GM10248 (cell line): ENCODE measurements around the gene GAST.

Source experiments
- CTCF ChIA-PET: fragments of 300-600 bp; sonication (Branson Sonifier 250); formaldehyde crosslinking; extraction: SDS; loops from one replicate; lab custom pipeline; 2021; ENCODE audit warnings: antibody characterized with exemption; lab: Yijun Ruan, JAX
- POLR2A ChIA-PET: fragments of 350-650 bp; sonication (Branson Sonifier 250); formaldehyde crosslinking; extraction: SDS; loops from one replicate; lab custom pipeline; 2020; ENCODE audit warnings: antibody characterized with exemption; lab: Yijun Ruan, JAX
- DNase-seq: peaks from one replicate; pipeline ENCODE4 v3.0.0; 2012; ENCODE audit errors: extremely low spot score
- TF ChIP-seq, protein P1 (sequence below): IDR thresholded peaks from 2 replicates; pipeline ENCODE4 v1.5.1; 2012; ENCODE audit warnings: mild to moderate bottlenecking, low read depth; ENCODE audit errors: extremely low read depth, missing control alignments, control extremely low read depth

The GAST gene

DNA sequence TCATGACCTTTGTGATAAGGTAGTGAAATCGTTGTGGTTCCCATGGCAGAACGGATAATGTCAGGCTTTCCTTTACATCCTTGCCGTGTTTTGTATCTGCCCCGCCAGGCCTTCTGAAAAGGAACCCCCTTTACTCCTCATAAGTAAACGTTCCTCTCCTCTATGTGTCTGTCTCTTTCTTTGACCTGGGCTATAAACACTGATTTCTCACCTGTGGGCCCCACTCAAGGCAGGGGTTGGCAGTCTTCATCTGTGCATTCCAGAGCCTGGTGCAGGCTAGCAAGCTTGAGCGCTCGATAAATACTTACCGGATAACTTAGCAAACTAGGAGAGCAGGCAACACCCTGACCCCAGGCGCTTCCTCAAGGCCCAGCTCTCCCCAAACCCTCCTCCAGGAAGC lies 29.6 kb downstream of the GAST start:
- TF ChIP-seq, protein P1, sequence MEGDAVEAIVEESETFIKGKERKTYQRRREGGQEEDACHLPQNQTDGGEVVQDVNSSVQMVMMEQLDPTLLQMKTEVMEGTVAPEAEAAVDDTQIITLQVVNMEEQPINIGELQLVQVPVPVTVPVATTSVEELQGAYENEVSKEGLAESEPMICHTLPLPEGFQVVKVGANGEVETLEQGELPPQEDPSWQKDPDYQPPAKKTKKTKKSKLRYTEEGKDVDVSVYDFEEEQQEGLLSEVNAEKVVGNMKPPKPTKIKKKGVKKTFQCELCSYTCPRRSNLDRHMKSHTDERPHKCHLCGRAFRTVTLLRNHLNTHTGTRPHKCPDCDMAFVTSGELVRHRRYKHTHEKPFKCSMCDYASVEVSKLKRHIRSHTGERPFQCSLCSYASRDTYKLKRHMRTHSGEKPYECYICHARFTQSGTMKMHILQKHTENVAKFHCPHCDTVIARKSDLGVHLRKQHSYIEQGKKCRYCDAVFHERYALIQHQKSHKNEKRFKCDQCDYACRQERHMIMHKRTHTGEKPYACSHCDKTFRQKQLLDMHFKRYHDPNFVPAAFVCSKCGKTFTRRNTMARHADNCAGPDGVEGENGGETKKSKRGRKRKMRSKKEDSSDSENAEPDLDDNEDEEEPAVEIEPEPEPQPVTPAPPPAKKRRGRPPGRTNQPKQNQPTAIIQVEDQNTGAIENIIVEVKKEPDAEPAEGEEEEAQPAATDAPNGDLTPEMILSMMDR = no peak
- POLR2A ChIA-PET = no interaction called here
- DNase-seq = no peak
- CTCF ChIA-PET = interaction anchor here (1.5 to 2.9 kb wide), 3 partner anchors 45 to 60 kb away, joined by 4 to 24 read pairs (median 4); partner anchors contain the start of gene JUP

DNA sequence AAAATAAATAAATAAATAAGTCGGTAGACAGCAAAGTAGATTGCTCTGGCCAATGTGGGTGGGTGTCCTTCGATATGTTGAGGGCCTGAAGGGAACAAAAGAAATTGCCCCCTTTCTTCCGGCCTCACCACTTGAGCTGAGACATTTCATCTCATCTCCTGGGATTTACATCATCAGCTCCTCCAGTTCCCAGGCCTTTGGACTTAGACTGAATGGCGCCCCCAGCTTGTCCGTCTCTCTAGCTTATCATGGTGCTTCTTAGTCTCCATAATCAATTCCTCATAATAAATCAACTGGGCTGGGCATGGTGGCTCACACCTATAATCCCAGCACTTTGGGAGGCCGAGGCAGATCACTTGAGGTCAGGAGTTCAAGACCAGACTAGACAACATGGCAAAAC lies 36.1 kb downstream of the GAST start:
- ChIA-PET CTCF (no interaction called here), POLR2A (interaction anchor here (0.6 kb wide), 1 partner anchor 14 kb away, joined by 3 read pairs; no protein-coding TSS in a partner anchor)
- DNase-seq = no peak
- TF ChIP-seq, protein P1 = no peak

DNA sequence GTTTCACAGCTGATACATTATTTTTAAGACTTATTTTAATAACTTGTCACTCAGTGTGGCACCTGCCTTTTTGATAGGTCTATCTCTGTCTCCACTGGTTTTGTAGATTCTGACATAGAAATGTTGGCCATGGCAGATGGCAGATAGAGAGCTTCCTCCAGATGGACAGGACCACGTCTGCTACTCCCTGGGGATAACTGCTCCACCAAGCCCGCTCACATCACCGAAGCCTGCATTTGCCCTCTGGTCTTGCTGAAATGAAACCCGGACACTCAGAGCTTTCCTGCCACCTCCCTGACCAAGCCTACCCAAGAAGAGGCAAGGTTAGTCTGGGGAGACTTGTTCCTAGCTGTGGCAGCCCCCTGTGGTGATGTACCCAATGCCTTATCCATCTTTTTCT lies 38.7 kb downstream of the GAST start:
- TF ChIP-seq, protein P1 = no peak
- POLR2A ChIA-PET = no interaction called here
- CTCF ChIA-PET = interaction anchor here (1.8 to 2.1 kb wide), 3 partner anchors 13 to 51 kb away, joined by 4 to 10 read pairs (median 6); no protein-coding TSS in a partner anchor
- no peak for DNase-seq

DNA sequence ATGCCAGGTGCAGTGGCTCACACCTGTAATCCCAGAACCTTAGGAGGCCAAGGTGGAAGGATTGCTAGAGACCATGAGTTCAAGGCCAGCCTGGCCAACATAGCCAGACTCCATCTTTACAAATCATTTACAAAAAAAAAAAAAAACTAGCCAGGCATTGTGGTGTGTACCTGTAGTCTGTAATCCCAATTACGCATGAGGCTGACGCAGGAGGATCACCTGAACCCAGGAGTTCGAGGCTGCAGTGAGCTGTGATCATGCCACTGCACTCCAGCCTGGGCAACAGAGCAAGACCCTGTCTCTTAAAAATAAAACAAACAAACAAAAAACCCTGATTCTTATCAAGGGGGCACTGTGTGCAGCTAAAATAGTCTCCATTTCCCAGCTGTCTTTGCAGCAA lies 39.2 kb downstream of the GAST start:
- POLR2A ChIA-PET = no interaction called here

DNA sequence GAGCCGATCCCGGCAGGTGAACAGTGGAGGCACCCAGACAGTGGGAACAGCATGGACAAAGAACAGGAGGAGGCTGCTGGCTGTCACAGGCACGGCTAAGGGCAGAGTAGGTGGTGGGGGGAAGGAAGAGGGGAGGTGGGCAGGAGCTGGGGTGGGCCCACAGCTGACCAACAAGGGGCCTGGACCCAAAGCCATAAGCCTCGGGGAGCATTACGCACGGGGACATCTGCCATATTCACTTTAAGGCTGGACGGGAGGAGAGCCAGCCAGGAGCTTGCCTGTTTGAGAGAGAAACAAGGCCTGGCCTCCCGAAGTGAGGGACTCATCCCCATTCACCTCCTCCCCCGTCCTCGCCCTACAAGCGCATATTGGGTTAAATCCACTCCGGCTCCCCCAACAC lies 41.9 kb downstream of the GAST start:
- ChIA-PET POLR2A (no interaction called here), CTCF (interaction anchor here (1.3 kb wide), 1 partner anchor 16 kb away, joined by 4 read pairs; no protein-coding TSS in a partner anchor)
- TF ChIP-seq, protein P1 = no peak
- DNase-seq = no peak

More for the DNA sequence above, 39.2 kb downstream of the GAST start:
- CTCF ChIA-PET = interaction anchor here (1.8 to 2.1 kb wide), 3 partner anchors 13 to 50 kb away, joined by 4 to 10 read pairs (median 6); no protein-coding TSS in a partner anchor
- DNase-seq = no peak
- TF ChIP-seq, protein P1 = no peak

DNA sequence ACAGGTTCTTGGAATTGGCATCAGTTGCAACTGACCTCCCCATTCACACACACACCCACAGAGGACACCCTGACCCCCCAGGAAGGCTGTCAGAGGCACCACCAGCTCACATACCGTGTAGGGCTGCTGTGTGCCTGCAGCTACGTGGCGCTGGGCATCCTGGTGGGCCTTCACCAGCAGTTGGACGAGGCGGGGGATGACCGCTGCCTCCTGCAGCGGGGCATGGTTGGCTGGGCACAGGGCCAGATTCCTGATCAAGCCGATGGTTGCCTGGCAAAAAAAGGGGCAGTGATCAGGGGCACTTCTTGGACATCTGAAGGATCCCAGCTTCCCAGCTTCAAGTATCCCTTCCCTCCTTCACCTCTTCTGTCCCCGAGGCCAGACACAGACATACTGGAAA lies 46.5 kb downstream of the GAST start:
- ChIA-PET POLR2A (no interaction called here), CTCF (no interaction called here)
- TF ChIP-seq, protein P1 = no peak
- no peak for DNase-seq
